Ovary (tissue), 1 donor: ENCODE data around the gene GRB14.

Source experiments
- EP300 ChIP-seq: sonication (generic); formaldehyde crosslinking; IDR thresholded peaks from one replicate; pipeline ENCODE4 v1.6.1; 2017; ENCODE audit warnings: antibody characterized with exemption
- POLR2A ChIP-seq: fragments of 450-650 bp; IDR thresholded peaks from one replicate; pipeline ENCODE4 v1.6.1; 2017; ENCODE audit warnings: antibody characterized with exemption, mild to moderate bottlenecking, moderate library complexity

- TF ChIP-seq POLR2A = no peak
- no peak for TF ChIP-seq EP300
These were observed 23.3 kb downstream of the GRB14 start for GRCh38 chr2:164597983-164598382.
